GM18519 (cell line): ENCODE data around the gene C4orf50.
"Not testable (repeated sequence)": the region's sequence is repeated elsewhere in the genome, so short reads cannot be mapped to it uniquely, and the experiment has no call there.

ENCODE experiments used
- ATAC-seq: cut with Tn5 transposase; IDR thresholded peaks from one replicate; pipeline ENCODE4 v1.9.1; 2021; ENCODE audit warnings: mild to moderate bottlenecking, moderate library complexity; ENCODE audit not compliant: unreplicated experiment, low FRiP score

The C4orf50 gene

DNA sequence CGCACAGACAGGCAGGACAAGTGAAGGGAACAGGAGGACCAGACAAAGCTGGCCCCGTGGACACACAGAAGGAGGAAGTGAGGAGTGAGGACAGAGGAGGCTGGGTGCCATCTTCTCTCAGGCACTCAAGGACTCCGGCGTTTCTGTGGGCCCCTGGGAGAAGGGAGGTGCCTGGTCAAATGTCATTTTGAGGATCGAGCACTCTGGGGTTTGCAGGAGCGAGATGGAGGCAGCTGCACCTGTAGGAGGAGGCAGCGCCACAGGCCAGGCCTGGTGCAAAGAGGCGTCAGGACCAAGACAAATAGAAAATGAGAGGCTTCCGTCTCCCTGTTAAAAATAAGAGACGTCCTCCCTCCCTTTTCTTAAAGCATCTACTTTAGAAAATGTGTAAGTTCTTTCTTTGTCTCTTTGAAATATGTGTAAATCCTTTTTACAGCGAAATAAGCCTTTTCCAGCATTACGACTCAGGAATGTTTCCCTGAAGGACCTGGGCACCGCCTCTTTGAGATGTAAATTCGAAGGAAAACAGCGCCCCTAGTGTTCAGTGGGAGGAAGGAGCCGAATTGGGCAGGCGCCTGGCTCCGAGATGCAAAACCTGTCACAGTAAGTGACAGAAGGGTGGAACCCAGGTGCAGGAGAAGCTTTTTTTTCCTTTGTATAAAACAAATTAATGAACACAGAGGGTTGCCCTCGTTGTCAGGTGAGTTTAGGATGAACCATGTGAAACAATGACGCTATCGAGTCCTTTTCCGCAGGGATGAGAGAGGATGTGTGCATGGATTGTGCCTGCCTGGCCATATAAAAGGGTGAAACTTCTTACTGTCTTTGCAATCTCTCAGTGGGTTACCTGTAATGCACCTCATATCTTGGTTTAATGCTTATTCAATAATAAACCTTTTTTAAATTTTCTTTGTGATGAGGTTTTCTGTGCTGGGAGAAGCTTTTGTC, 1.4 kb upstream of the C4orf50 start:
- no peak for ATAC-seq

- no peak for ATAC-seq
Measured at GRCh38 chr4:6017800-6018199, 431 bp downstream of the C4orf50 start.

GRCh38 chr4:6017030-6017429, 1.2 kb downstream of the C4orf50 start:
- no peak for ATAC-seq

DNA sequence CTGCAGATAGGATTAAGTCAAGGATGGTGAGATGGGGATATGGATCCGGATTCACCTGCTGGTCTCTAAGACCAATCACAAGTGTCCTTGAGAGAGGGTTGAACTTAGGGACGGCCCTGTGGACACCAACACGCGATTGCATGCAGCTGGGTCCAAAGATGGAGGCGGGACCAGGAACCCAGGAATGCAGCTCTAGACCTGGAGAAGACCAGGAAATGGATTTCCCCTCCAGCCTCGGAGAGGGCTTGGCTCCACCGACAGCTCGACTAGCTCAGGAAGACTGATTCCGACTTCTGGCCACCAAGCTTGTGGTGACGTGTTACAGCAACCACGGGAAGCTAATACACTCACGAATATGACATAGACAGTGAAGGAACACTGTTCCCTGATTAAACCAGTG, 4.7 kb downstream of the C4orf50 start:
- no peak for ATAC-seq

GRCh38 chr4:6012200-6012599, 6.0 kb downstream of the C4orf50 start:
- no peak for ATAC-seq

DNA sequence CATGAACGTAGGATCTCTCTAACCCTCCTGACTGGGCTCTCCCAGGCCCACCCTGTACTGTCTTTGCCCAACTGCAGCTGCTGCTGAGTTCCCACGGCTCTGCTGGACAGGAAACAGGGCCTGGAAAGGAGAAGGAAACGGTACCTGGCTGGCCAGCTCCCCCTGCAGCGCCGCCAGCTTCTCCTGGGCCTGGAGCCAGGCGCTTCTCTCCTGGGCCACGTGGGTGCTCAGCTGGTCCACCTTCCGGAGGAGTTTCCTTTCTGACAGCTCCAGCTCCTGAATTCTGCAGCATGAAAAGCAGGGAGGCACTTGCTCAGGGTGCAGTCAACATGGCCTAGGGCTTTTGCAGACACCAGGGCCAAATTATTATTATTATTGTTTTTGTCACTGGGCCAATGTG, 6.5 kb downstream of the C4orf50 start:
- no peak for ATAC-seq

DNA sequence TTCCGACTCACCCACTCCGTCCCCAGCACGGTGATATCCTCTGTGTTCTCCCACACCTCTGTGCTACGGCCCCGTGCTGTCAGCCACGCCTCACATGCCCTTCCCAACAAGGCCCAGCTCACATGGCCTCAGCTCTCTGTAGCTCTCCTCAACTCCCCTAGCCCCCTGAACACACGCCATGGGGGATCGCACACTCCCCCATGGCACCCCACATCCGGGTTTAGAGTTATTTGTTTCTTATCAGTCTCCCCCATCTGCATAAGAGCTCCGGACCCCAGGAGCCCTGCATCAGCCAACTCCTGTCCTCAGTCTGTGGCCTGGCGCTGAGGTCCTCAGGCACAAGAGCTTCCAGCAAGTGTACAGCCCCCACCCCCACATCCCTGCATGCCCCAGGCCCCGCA, 7.0 kb downstream of the C4orf50 start:
- no peak for ATAC-seq

- no peak for ATAC-seq
Measured at GRCh38 chr4:6010789-6011188, 7.4 kb downstream of the C4orf50 start.

DNA sequence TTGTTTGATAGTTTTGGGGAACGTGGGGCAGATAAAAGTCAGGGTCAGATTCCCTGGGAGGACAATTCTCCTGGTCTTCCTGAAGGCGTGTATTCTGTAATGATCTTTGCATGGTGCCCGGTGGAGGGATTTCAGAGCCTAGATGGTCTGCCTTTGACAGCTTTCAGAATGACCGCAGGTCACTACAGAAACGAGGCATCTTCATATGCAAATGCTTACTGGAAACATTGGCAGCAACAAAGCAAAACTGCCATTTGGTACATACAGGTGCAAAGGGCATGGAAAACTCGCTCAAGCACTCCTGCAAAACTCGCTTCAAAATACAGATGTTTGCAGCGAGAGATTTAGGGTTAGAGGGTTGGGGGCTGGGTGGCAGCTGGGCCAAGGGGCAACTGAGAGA, 8.8 kb downstream of the C4orf50 start:
- no peak for ATAC-seq

DNA sequence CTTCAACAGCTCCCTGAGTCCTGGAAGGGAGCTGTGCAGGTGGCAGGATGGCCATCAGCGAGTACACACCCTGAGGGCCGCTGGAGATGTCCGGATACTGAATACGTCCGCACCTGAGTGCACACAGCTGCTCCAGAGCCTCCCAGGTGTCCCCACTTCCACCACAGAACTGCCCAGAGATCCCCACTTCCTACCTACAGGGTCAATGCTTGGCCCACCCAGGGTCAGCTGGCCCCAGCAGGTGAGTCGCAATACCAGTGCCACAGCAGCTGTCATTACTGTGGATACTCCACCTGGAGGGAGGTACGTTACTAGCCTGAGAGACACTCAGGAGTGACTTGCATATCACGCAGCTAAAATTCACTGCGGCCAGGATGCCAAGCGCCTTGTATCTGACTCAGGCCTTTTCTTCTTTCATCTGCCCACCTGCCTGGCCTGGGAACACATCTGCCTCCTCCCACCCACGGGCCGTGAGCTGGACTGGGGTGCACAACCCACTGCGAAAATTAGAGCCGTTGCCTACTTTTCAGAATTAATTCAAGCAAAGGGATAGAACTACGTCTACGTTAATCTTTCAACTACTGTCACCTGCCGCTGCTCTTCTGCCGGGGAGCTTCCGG, 9.4 kb downstream of the C4orf50 start:
- no peak for ATAC-seq

DNA sequence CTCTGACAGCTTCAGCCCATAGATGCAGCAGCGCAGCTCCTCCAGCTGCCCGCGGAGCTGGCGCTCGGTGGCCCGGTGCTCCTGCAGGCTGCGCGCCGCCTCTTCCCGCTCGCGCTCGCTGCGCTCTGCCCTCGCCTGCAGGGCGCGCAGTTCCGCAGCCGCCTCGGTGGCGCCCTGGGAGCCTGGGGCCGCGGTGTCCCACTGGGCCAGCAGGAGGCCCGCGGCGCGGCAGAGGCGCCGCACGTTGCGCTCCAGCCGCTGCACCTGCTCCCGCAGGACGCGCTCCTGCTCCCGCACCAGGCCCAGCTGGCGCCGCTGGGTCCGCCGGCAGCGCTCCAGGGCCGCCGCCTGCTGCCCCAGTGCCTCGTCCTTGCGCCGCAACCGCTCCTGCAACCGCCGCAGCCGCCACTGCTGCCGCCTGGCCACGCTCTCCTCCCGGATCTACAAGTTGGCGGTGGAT, 10.1 kb downstream of the C4orf50 start:
- no peak for ATAC-seq

- no peak for ATAC-seq
Measured at GRCh38 chr4:6005175-6005574, 13.1 kb downstream of the C4orf50 start.

GRCh38 chr4:6003485-6003884, 14.7 kb downstream of the C4orf50 start:
- ATAC-seq, result not testable (repeated sequence)

- ATAC-seq, result no peak
Measured at GRCh38 chr4:6002926-6003325, 15.3 kb downstream of the C4orf50 start.

DNA sequence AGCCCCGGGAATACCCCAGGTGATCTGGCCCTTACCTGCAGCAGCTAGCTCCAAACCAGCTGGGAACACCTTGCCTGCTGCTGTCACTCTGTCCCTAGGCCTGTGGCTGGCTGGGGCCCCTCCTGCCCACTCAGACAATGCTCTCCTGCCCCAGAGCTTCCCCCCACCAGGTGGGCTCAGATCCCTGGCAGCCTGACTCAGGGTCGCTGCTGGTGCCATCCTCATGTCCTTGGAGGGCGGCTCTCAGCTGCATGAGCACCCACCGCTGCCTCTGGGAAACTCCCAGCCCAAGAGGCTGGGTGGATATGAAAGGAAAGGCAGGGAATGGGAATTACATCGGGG, 15.8 kb downstream of the C4orf50 start:
- no peak for ATAC-seq

GRCh38 chr4:6001680-6002491, 16.3 kb downstream of the C4orf50 start:
- ATAC-seq, result no peak

- no peak for ATAC-seq
Measured at GRCh38 chr4:5999830-6000365, 18.3 kb downstream of the C4orf50 start.

GRCh38 chr4:5999356-5999755, 18.9 kb downstream of the C4orf50 start:
- no peak for ATAC-seq

DNA sequence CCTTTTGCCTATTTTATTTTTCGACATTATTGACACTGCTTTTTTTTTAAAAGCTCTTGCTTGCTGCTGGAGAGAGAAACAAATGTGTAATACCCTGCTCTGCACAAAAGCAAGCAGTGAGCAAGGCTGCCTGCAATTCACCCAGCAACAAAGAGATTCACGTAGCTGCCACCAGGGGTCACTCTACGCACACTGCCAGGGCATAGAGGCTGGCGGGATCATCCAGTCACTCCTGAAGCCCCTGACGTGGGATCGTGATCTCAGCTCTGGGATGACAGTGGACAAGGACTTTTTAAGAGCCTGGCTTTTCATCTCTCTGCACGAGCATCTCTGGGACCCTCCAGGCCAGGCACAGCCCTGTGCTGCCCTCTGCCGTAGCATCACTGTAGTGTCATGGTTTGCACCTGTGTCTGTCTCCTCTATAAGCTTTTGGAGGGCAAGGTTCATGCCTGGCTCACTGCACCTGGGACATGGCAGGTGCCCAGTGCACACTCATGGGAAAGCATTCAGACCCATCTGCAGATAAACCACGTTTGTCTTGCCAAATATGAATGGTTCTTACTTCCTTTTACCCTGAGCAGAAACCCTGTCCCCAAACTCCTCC, 19.8 kb downstream of the C4orf50 start:
- no peak for ATAC-seq

- no peak for ATAC-seq
Measured at GRCh38 chr4:5996641-5997040, 21.6 kb downstream of the C4orf50 start.
